ENCODE measurements around the gene PEX3.
"Not testable (repeated sequence)": the region's sequence is repeated elsewhere in the genome, so short reads cannot be mapped to it uniquely, and the experiment has no call there.

Gene PEX3

GRCh38 chr6:143450453-143451371 lies at the start of gene PEX3, which contains the start of gene ADAT2:
Gene PEX3 (plus strand): TSS chr6:143450805. CDS start chr6:143451043, 238 bp downstream.
Gene ADAT2 (minus strand): TSS chr6:143450695. CDS start chr6:143450658, 37 bp downstream.
- DNase-seq = peak; percentile 96

- DNase-seq = no peak
Observed at GRCh38 chr6:143401068-143401446, 49.5 kb upstream of the PEX3 start.

- DNase-seq = no peak
Observed at GRCh38 chr6:143401636-143402370, 48.8 kb upstream of the PEX3 start.

- DNase-seq = no peak
Observed at GRCh38 chr6:143402721-143403336, 47.8 kb upstream of the PEX3 start.

GRCh38 chr6:143405373-143406154 lies 45.0 kb upstream of the PEX3 start:
- DNase-seq = no peak

GRCh38 chr6:143406673-143407072 lies 43.9 kb upstream of the PEX3 start:
- no peak for DNase-seq

GRCh38 chr6:143408151-143408786 lies 42.3 kb upstream of the PEX3 start:
- no peak for DNase-seq

GRCh38 chr6:143408787-143409162 lies 41.8 kb upstream of the PEX3 start:
- DNase-seq = no peak

GRCh38 chr6:143410859-143411270 lies 39.7 kb upstream of the PEX3 start:
- no peak for DNase-seq

- DNase-seq = no peak
Observed at GRCh38 chr6:143414769-143415168, 35.8 kb upstream of the PEX3 start.

- DNase-seq = no peak
Observed at GRCh38 chr6:143419526-143419925, 31.1 kb upstream of the PEX3 start.

- no peak for DNase-seq
Observed at GRCh38 chr6:143426026-143426425, 24.6 kb upstream of the PEX3 start.

- peak; percentile 77 for DNase-seq
Observed at GRCh38 chr6:143427109-143427817, 23.3 kb upstream of the PEX3 start.

- no peak for DNase-seq
Observed at GRCh38 chr6:143429970-143430369, 20.6 kb upstream of the PEX3 start.

- no peak for DNase-seq
Observed at GRCh38 chr6:143431226-143431625, 19.4 kb upstream of the PEX3 start.

GRCh38 chr6:143432588-143432987 lies 18.0 kb upstream of the PEX3 start:
- no peak for DNase-seq

- DNase-seq = no peak
Observed at GRCh38 chr6:143441010-143441409, 9.6 kb upstream of the PEX3 start.

GRCh38 chr6:143441680-143442545 lies 8.7 kb upstream of the PEX3 start:
- no peak for DNase-seq

GRCh38 chr6:143443096-143443495 lies 7.5 kb upstream of the PEX3 start:
- no peak for DNase-seq

- DNase-seq = not testable (repeated sequence)
Observed at GRCh38 chr6:143447865-143448264, 2.7 kb upstream of the PEX3 start.
